ENCODE results near the gene CYP4A11. TPM values are rescaled to one million over a fixed set of nuclear protein-coding genes. Genes with fewer than 3 reads are reported as not detected.
"Not testable (repeated sequence)": the region's sequence is repeated elsewhere in the genome, so short reads cannot be mapped to it uniquely, and the experiment has no call there.

CYP4A11 gene
- total RNA-seq (2014; rRNA removed; shearing (Covaris generic); ENCODE audit: low replicate concordance) = not detected in 2 replicates

DNA sequence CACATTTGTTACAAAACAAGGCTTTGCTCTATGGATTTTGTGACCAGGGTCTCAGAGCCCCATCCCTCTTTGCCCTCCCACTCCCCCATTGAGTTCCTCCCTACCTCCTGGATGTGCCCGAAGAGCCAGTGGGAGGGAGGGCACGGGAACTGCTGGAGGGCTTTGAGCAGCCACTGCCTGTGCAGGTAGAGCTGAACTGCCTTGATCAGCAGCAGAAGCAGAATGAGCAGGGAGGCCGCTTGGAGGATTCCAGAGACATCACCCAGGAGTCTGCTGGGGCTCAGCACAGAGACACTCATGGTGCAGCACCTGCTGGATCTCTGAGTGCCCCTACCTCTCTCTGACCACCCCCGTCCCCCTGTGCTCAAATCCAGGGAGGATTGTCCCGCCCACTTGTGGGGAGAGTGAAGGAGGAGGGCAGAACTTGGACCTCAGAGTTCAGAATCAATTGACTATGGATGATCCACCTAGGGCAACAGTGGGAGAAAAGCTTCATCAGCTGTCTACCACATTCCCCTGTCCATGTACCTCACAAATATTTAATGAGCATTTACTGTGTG, at the start of gene CYP4A11:
Gene CYP4A11 (minus strand): TSS at position 342 of the 560 bp plus-strand sequence. CDS start 43 bp downstream, at position 299.
- DNase-seq (ENCODE audit: low read depth) = no peak
- in situ Hi-C loops (cut with HindIII; ENCODE audit: low pct_unique_long_range_greater_than_20kb, low sequenced_read_pairs) = no loop called here

- in situ Hi-C loops (cut with HindIII; ENCODE audit: low pct_unique_long_range_greater_than_20kb, low sequenced_read_pairs) = not testable (repeated sequence)
These were observed 49.3 kb upstream of the CYP4A11 start for GRCh38 chr1:46990541-46990940.

GRCh38 chr1:46983830-46984586, 42.7 kb upstream of the CYP4A11 start:
- no peak for DNase-seq (ENCODE audit: low read depth)
- in situ Hi-C loops (cut with HindIII; ENCODE audit: low pct_unique_long_range_greater_than_20kb, low sequenced_read_pairs) = no loop called here

More at GRCh38 chr1:46990541-46990940, 49.3 kb upstream of the CYP4A11 start:
- DNase-seq (ENCODE audit: low read depth) = not testable (repeated sequence)

DNA sequence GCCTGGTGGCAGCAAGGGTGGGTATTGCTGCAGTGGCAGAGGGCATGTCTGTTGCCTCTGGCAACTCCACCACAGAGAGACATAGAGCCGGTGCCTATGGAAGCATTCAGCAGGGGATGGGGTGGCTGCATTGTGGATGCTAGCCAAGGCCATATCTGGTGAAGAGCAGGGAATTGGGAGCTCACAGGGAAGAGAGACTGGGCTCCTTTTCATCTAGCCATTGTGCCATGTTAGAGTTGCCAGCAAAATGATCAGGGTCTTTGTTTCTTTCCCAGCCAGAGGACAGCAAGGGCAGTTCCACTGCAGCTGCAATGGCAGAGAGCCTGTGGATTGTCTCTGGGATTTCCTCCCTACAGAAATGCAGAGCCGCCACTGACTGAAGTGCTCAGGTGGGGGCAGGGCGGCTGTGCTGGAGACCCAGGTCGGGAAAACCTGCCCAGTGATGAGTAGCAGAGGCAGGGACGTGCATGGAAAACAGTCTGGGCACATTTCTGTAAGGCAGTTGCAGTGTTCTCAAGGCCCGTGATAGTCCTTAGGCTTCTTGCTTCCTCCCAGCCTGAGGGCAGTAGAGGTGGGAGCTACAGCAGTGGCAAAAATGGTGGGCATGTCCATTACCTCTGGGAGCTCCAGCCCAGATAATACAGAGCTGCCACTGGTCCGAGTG, 42.0 kb upstream of the CYP4A11 start:
- no peak for DNase-seq (ENCODE audit: low read depth)
- in situ Hi-C loops (cut with HindIII; ENCODE audit: low pct_unique_long_range_greater_than_20kb, low sequenced_read_pairs) = no loop called here

GRCh38 chr1:46969014-46969619, 27.8 kb upstream of the CYP4A11 start:
- in situ Hi-C loops (cut with HindIII; ENCODE audit: low pct_unique_long_range_greater_than_20kb, low sequenced_read_pairs) = no loop called here
- DNase-seq (ENCODE audit: low read depth) = no peak

DNA sequence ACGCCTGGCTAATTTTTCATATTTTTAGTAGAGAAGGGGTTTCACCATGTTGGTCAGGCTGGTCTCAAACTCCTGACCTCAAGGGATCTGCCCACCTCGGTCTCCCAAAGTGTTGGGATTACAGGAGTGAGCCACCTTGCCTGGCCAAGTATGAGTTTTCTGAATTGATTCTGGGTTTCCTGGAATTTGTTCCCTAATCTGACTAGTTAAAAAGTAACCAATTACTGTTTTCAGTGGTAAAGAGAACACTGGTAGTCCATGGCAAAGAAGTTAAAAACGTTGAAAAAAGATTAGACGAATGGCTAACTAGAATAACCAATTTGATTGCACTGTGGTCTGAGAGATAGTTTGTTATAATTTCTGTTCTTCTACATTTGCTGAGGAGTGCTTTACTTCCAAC, 21.0 kb upstream of the CYP4A11 start:
- in situ Hi-C loops (cut with HindIII; ENCODE audit: low pct_unique_long_range_greater_than_20kb, low sequenced_read_pairs); DNase-seq (ENCODE audit: low read depth): not testable (repeated sequence)

GRCh38 chr1:46961066-46961758, 19.9 kb upstream of the CYP4A11 start:
- no peak for DNase-seq (ENCODE audit: low read depth)
- in situ Hi-C loops (cut with HindIII; ENCODE audit: low pct_unique_long_range_greater_than_20kb, low sequenced_read_pairs) = no loop called here

DNA sequence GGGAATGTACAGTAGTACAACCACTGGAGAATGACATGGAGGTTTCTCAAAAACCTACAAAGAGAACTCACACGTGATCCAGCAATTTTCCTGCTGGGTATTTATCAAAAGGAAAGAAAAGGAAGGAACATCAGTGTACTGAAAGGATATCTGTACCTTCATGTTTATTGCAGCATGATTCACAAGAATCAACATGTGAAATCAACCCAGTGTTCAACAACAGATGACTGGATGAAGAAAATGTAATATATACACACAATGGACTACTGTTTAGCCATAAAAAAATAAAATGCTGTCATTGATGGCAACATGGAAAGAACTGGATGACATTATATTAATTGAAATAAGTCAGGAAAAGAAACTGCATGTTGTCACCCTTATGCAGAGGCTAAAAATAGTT, 19.0 kb upstream of the CYP4A11 start:
- in situ Hi-C loops (cut with HindIII; ENCODE audit: low pct_unique_long_range_greater_than_20kb, low sequenced_read_pairs) = no loop called here
- no peak for DNase-seq (ENCODE audit: low read depth)

DNA sequence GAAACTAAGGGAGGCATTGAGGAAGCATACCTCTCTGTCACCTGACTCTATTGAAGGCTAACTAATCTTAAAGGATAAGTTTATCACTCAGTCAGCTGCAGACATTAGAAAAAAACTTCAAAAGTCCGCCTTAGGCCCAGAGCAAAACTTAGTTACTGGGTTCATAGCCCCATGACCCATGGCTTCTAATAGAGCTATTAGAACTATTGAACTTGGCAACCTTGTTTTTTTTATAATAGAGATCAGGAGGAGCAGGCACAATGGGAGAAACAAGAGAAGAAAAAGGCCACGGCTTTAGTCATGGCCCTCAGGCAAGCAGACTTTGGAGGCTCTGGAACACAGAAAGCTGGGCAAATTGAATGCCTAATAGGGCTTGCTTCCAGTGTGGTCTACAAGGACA, 13.8 kb upstream of the CYP4A11 start:
- DNase-seq (ENCODE audit: low read depth); in situ Hi-C loops (cut with HindIII; ENCODE audit: low pct_unique_long_range_greater_than_20kb, low sequenced_read_pairs): not testable (repeated sequence)

DNA sequence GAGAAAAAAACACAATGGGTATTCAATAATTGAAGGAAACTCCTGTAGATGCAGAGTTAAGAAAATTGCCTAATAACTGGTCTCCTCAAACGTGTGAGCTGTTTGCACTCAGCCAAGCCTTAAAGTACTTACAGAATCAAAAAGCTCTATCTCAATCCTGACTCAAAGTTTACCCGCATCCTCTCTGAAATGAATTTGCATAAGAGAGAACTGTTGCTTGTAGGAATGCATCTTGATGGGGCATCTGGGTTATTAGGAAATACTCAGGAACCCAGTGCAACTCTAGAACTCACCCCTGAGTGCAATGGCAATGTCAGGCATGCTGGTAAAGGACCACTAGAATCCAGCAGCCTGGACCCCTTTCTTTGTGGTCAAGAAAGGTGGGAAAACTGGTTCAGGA, 12.6 kb upstream of the CYP4A11 start:
- in situ Hi-C loops (cut with HindIII; ENCODE audit: low pct_unique_long_range_greater_than_20kb, low sequenced_read_pairs); DNase-seq (ENCODE audit: low read depth): not testable (repeated sequence)

DNA sequence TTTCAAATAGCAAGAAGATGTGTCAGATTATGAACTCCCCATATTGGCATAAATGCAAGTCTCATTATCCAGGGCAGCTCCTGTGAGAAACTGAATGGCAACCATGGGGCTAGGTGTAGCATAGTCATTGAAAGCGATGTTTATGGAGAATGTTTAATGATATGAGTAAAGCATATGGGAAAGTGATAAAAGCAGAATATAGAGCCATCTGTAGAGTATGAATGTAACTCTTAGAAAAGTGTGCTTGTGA, 8.1 kb upstream of the CYP4A11 start:
- in situ Hi-C loops (cut with HindIII; ENCODE audit: low pct_unique_long_range_greater_than_20kb, low sequenced_read_pairs); DNase-seq (ENCODE audit: low read depth): not testable (repeated sequence)

DNA sequence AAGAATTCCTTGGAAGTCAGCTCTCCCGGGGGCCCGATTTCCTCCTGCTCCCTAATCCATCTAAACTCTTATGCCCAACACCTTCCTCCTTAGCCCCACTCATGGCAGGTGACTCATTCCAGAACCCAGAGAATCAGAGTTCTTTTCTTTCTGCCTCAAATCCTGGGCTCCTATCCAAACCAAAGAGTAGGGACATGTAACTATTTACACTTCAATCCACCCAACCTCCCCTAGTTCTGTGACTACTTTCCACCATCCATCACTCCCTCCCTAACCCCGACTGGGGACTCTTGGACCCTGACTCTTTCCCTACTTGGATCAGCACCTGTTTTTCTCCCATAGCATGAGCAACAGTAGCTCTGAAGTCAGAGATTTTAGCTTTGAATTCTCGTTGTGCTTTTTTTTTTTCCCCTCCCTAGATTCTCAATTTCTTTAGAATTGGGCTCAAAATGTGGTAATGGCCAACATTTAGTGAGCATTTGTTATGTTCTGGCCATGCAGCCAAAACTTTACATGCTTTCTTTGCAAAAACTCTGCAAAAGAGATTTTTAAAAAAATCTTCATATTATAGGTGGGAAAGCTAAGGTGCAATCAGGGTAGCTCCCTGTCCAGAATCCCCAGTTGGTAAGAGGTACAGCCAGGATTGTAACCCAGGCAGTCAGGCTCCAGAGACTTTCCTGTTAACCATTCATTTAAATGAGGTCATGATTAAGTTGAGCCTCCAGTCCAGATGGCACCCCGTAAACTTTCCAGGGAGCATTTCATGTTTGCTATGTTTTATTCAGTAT, 7.5 kb upstream of the CYP4A11 start:
- in situ Hi-C loops (cut with HindIII; ENCODE audit: low pct_unique_long_range_greater_than_20kb, low sequenced_read_pairs) = no loop called here
- DNase-seq (ENCODE audit: low read depth) = no peak

- DNase-seq (ENCODE audit: low read depth); in situ Hi-C loops (cut with HindIII; ENCODE audit: low pct_unique_long_range_greater_than_20kb, low sequenced_read_pairs): not testable (repeated sequence)
These were observed 6.4 kb upstream of the CYP4A11 start for GRCh38 chr1:46947706-46948105.

- no peak for DNase-seq (ENCODE audit: low read depth)
- in situ Hi-C loops (cut with HindIII; ENCODE audit: low pct_unique_long_range_greater_than_20kb, low sequenced_read_pairs) = no loop called here
These were observed 810 bp upstream of the CYP4A11 start for GRCh38 chr1:46942086-46942485.

DNA sequence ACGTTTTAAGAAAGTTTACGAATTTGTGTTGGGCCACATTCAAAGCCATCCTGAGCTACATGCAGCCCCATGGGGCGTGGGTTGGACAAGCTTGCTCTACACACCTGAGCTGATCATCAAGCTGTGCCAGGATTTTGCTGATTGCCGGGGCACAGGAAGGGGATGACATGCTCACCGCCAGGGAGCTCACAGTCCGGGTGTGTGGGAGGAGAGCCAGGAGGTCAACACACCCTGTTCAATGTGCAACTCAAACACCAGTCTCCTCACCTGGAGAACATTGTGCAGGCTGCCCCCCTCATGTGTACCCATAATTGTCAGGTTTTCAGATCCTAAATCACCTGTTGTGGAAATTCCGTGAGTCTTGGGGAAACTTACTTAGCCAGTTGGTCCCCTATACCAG, 969 bp downstream of the CYP4A11 start:
- in situ Hi-C loops (cut with HindIII; ENCODE audit: low pct_unique_long_range_greater_than_20kb, low sequenced_read_pairs) = no loop called here
- no peak for DNase-seq (ENCODE audit: low read depth)

DNA sequence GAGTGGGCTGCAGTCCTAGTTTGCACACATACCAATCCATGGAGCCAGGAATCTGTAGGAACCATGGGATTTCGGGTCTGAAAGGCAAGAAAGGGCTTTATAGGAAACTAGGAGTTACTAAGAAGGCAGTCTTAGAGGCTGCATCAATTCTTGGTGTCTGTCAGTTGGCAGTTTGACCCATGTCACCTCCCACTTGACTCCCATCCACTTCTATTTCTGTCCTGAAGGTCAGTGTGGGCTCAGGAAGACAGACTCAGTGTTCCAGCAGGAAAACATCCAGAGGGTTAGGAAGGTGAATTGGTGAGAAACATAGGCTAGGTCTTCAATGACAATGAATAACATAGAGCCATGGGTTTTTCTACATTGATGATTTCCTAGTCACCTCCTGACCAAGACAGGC, 4.0 kb downstream of the CYP4A11 start:
- no peak for DNase-seq (ENCODE audit: low read depth)
- in situ Hi-C loops (cut with HindIII; ENCODE audit: low pct_unique_long_range_greater_than_20kb, low sequenced_read_pairs) = no loop called here

DNA sequence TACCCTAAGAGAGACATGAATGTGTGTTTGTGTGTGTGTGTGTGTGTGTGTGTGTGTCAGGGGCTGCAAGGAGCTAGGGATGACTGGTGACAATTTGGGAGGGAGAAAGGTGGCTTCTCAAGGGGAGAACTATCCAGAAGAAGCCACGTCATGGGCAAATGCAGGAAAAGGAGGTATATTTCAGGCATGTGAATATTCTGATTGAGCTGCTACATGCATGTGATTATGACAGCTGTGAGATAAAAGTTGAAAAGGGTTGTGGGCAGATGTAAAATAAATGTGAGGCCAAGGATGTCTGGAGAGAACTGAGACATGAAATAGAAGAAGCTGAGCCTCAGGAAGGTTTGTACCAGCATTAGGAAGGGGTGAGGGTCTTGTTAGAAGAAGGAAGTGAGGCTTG, 4.5 kb downstream of the CYP4A11 start:
- no peak for DNase-seq (ENCODE audit: low read depth)
- in situ Hi-C loops (cut with HindIII; ENCODE audit: low pct_unique_long_range_greater_than_20kb, low sequenced_read_pairs) = no loop called here

DNA sequence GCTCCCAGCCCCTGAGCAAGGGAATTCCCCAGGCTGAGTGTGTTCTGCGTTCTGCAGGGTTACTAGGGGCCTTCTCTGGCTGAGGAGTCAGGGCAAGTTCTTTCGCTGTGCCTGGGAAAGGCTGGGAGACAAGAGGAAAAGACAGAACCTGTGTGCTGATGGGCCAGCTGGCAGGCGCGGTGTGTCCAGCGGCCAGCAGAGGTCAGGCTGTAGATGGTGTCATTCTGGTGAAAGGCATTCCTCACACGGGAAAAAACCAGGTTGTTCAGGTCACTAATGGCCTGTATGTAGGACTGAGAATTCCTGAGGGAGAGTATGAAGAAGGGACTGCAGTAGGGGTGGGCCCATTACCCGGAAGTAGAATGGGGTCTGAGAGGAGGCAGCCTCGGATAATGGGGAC, 6.4 kb downstream of the CYP4A11 start:
- DNase-seq (ENCODE audit: low read depth) = peak; percentile 2
- in situ Hi-C loops (cut with HindIII; ENCODE audit: low pct_unique_long_range_greater_than_20kb, low sequenced_read_pairs) = not testable (repeated sequence)
